Vagina (tissue), 2 donors: ENCODE data around the gene SLC22A23. TPM values are rescaled to one million over a fixed set of nuclear protein-coding genes. Genes with fewer than 3 reads are reported as not detected.

Experiments used
- DNase-seq, 2 donors: peaks; one replicate each; pipeline ENCODE4 v3.0.0-alpha.2; 2017; ENCODE audit errors: extremely low spot score in 2 of 2
- H3K27ac ChIP-seq: fragments of 200-600 bp; sonication (generic); one replicate; pipeline ENCODE4 v1.5.1; 2019
- H3K27me3 ChIP-seq: fragments of 200-600 bp; sonication (generic); one replicate; pipeline ENCODE4 v1.5.1; 2019
- H3K36me3 ChIP-seq, 2 donors: fragments of 200-600 bp; sonication (generic); one replicate each; pipeline ENCODE4 v1.5.1; 2017 to 2019
- H3K4me1 ChIP-seq: fragments of 200-600 bp; sonication (generic); one replicate; pipeline ENCODE4 v1.5.1; 2019
- H3K4me3 ChIP-seq, 2 donors: fragments of 200-600 bp; sonication (generic); 1 replicate in 1 of 2; 2 replicates in 1 of 2; pipeline ENCODE4 v1.5.1; 2016 to 2019
- H3K9me3 ChIP-seq: fragments of 200-600 bp; sonication (generic); one replicate; pipeline ENCODE4 v1.5.1; 2019
- POLR2A ChIP-seq, 2 donors: fragments of 450-650 bp; IDR thresholded peaks; one replicate each; pipeline ENCODE4 v1.6.1; 2017; ENCODE audit warnings: antibody characterized with exemption in 2 of 2, mild to moderate bottlenecking in 2 of 2, moderate library complexity in 2 of 2
- POLR2AphosphoS5 ChIP-seq, 2 donors: sonication (generic); formaldehyde crosslinking; IDR thresholded peaks; one replicate each; pipeline ENCODE4 v1.9.0; 2017; ENCODE audit warnings: antibody characterized with exemption in 2 of 2, mild to moderate bottlenecking in 2 of 2, low read depth in 1 of 2; ENCODE audit not compliant: insufficient read depth in 1 of 2
- intact Hi-C: fragments of 100-400 bp; cut with DNase I; formaldehyde crosslinking; loops from one replicate; pipeline ENCODE4 v1.15.1; 2023
- total RNA-seq: library from RNA; depleted of rRNA; stranded (reverse); fragments of >200 nt; gene quantifications from one replicate; pipeline ENCODE4 v1.2.3, GENCODE V29; 2016
- TF ChIP-seq, protein P1 (sequence below), 3 experiments: fragments of 450-650 bp in 2 of 3; fragments of 200-600 bp in 1 of 3; sonication (generic) in 1 of 3; IDR thresholded peaks; one replicate each; pipeline ENCODE4 v1.5.1; 2017 to 2019; ENCODE audit warnings: antibody characterized with exemption in 3 of 3, mild to moderate bottlenecking in 2 of 3, moderate library complexity in 2 of 3

SLC22A23 gene
- total RNA-seq, 1 donor from 2014 or later, result 40.5 TPM

DNA sequence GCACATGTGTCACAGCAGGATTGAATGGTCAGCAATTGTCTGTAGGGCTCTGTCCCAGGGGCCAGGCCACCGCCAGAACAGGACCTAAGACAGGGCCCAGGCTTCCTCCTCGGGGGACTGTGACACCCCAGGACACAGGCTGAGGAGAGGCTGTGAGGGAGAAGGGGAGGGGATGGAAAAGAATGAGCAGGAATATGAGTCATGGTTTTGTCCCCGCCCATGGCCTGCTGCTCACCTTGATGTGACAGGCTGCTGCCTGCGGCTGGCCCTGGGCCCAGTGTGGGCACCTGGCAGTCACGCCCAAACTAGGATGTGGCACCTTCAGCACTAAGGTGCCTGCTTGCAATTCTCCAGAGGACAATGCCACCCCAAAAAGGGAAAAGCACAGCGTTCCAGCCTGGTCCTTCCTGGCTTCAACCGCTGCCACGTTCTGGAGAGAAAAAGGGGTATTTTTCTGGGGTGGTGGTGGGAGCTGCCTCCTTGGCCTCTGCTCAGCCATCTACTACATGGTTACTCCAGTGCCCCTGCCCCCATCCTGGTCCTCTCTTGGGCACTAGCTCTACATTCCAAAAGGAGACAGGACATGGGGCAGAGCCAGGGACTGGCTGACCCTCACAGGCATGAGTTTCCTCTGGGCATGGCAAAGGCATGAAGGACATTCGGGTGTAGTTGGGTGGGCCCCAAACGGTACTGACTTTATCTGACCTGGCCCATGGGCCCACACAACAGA is 93.4 kb downstream of the SLC22A23 start:
- no peak for TF ChIP-seq POLR2A (IDR thresholded peaks at IDR 0.05)
- TF ChIP-seq, protein P1, sequence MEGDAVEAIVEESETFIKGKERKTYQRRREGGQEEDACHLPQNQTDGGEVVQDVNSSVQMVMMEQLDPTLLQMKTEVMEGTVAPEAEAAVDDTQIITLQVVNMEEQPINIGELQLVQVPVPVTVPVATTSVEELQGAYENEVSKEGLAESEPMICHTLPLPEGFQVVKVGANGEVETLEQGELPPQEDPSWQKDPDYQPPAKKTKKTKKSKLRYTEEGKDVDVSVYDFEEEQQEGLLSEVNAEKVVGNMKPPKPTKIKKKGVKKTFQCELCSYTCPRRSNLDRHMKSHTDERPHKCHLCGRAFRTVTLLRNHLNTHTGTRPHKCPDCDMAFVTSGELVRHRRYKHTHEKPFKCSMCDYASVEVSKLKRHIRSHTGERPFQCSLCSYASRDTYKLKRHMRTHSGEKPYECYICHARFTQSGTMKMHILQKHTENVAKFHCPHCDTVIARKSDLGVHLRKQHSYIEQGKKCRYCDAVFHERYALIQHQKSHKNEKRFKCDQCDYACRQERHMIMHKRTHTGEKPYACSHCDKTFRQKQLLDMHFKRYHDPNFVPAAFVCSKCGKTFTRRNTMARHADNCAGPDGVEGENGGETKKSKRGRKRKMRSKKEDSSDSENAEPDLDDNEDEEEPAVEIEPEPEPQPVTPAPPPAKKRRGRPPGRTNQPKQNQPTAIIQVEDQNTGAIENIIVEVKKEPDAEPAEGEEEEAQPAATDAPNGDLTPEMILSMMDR (IDR thresholded peaks at IDR 0.05), result no peak
- peak in 1 of 2 donors; percentile 15 for TF ChIP-seq POLR2AphosphoS5 (IDR thresholded peaks at IDR 0.05; ENCODE audit: insufficient read depth in 1 of 2, low read depth in 1 of 2)
- Histone ChIP-seq H3K36me3 (no peaks in the 10 kb centered on the region), H3K27ac (no peak overlapping the region), H3K9me3 (no peaks in the 10 kb centered on the region), H3K27me3 (no peaks in the 10 kb centered on the region), H3K4me1 (peaks cover 12% of the 10 kb centered on the region), H3K4me3 (no peak overlapping the region)
- DNase-seq, result no peak
- intact Hi-C loops, result no loop called here

DNA sequence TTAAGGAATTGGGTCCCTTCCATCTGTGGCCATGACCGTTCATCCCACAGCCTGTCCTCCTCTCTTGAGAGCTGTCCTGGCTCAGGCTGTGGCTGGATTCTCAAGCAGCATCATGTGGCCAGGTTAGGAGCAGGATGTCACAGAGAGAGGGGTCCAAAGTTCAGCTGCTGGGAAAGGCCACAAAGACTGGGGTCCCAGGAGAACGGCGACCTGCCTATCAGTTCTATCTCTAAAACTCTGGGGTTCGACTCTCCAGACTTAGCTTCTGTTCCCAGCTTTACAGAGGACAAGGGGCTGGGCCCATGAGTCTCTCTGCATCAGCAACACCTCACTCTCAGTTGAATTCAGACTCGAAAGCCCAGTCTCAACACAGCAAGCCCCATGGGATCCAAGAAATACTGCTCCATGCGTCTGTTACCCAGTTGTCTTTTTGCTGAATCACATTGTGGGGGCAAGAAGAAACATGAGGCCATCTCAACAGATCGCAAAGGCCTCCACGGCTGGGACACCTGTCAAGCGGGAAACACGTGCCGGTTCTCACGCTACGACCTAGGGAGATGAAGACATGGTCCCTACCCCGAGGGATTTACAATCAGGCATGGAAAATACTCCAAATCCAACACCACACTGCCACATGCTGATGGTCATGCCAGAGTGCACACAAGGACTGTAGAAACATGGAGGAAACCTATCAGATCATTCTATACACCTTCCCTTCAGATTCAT is 95.4 kb downstream of the SLC22A23 start:
- no peak overlapping the region for H3K27ac ChIP-seq
- intact Hi-C loops, result no loop called here
- H3K4me3 ChIP-seq, result no peak overlapping the region
- H3K36me3 ChIP-seq, result no peaks in the 10 kb centered on the region
- no peaks in the 10 kb centered on the region for H3K27me3 ChIP-seq
- H3K9me3 ChIP-seq, result no peaks in the 10 kb centered on the region
- TF ChIP-seq POLR2AphosphoS5 (IDR thresholded peaks at IDR 0.05; ENCODE audit: insufficient read depth in 1 of 2, low read depth in 1 of 2) (no peak), POLR2A (IDR thresholded peaks at IDR 0.05) (no peak)
- TF ChIP-seq, protein P1 (IDR thresholded peaks at IDR 0.05), result no peak
- no peak for DNase-seq
- peaks cover 22% of the 10 kb centered on the region for H3K4me1 ChIP-seq

DNA sequence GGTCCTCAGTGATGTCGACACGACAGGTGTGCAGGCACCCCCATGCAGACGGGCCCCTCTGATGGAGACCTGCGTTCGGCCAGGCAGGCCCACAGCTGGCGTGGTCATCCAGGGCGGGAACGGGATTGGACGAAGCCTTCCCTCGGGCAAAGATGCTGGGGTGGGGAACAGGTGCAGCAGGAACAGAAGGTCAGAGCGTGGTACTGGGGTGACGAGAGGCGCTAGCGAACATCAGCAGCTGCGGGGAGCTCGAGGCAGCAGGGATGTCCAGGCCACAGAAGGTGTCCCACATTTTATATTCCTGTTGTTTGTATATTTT is 96.2 kb downstream of the SLC22A23 start:
- intact Hi-C loops, result no loop called here
- no peak overlapping the region for H3K27ac ChIP-seq
- no peaks in the 10 kb centered on the region for H3K36me3 ChIP-seq
- no peak for DNase-seq
- peaks cover 26% of the 10 kb centered on the region for H3K4me1 ChIP-seq
- H3K9me3 ChIP-seq, result no peaks in the 10 kb centered on the region
- no peaks in the 10 kb centered on the region for H3K27me3 ChIP-seq
- no peak overlapping the region for H3K4me3 ChIP-seq
- TF ChIP-seq, protein P1 (IDR thresholded peaks at IDR 0.05), result no peak
- no peak for TF ChIP-seq POLR2AphosphoS5 (IDR thresholded peaks at IDR 0.05; ENCODE audit: insufficient read depth in 1 of 2, low read depth in 1 of 2)
- no peak for TF ChIP-seq POLR2A (IDR thresholded peaks at IDR 0.05)

DNA sequence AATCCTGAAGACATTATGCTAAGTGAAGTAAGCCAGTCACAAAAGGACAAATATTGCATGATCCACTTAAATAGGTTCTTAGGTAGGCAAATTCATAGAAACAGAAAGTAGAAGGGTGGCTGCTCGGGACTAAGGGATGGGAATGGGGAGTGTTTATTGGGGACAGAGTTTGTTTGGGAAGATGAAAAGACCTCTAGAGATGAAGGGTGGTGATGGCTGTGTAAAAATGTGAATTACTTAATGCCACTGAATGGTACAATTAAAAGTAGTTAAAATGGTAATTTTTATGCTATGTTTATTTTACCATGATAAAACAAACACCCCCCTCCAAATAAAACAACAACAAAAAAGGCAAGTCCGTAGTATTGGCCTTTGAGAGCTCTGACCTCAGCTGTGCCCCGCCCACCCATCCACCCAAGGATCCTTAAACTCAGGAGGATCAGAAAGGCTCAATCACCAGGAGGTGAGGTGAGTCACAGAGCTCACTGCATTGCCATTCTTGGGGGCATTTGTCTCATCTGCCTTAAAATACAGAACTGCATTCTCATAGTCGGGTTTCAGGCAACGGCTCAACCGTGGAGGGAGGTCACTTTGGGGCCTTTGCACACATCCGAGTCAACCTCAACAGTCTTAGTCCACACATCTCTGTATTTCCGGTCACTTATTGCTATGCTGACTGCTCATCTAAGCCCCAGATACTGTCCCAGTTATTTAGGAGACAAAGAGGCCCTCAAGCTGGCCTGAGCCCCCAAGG is 96.7 kb downstream of the SLC22A23 start:
- intact Hi-C loops, result no loop called here
- Histone ChIP-seq H3K4me3 (no peak overlapping the region), H3K9me3 (no peaks in the 10 kb centered on the region), H3K4me1 (peaks cover 32% of the 10 kb centered on the region), H3K27me3 (no peaks in the 10 kb centered on the region), H3K36me3 (no peaks in the 10 kb centered on the region), H3K27ac (no peak overlapping the region)
- DNase-seq, result no peak
- no peak for TF ChIP-seq POLR2A (IDR thresholded peaks at IDR 0.05)
- TF ChIP-seq POLR2AphosphoS5 (IDR thresholded peaks at IDR 0.05; ENCODE audit: insufficient read depth in 1 of 2, low read depth in 1 of 2), result no peak
- TF ChIP-seq, protein P1 (IDR thresholded peaks at IDR 0.05), result no peak
